NCI-H2227 (cell line): ENCODE results near the gene RASGEF1C.
A peak's percentile ranks its signal among the peaks of the same experiment; 100 is the strongest.

Experiments used
- DNase-seq: peaks from one replicate; lab custom pipeline; 2025; ENCODE audit not compliant: unreplicated experiment; lab: John Stamatoyannopoulos, UW

RASGEF1C gene

GRCh38 chr5:180209137-180209581, at the start of gene RASGEF1C:
Gene RASGEF1C (minus strand): TSS chr5:180209211. CDS start chr5:180138052, 71,159 bp downstream.
- peak; percentile 73 for DNase-seq

GRCh38 chr5:180253036-180253824, 44.2 kb upstream of the RASGEF1C start:
- no peak for DNase-seq

- no peak for DNase-seq
Measured at GRCh38 chr5:180251887-180252286, 42.9 kb upstream of the RASGEF1C start.

- no peak for DNase-seq
Measured at GRCh38 chr5:180251141-180251540, 42.1 kb upstream of the RASGEF1C start.

GRCh38 chr5:180250329-180250728, 41.3 kb upstream of the RASGEF1C start:
- no peak for DNase-seq

- no peak for DNase-seq
Measured at GRCh38 chr5:180241600-180241999, 32.6 kb upstream of the RASGEF1C start.

GRCh38 chr5:180238631-180239030, 29.6 kb upstream of the RASGEF1C start:
- DNase-seq = no peak

- no peak for DNase-seq
Measured at GRCh38 chr5:180235846-180236245, 26.8 kb upstream of the RASGEF1C start.

GRCh38 chr5:180235077-180235476, 26.1 kb upstream of the RASGEF1C start:
- no peak for DNase-seq

- no peak for DNase-seq
Measured at GRCh38 chr5:180234271-180234670, 25.3 kb upstream of the RASGEF1C start.

- DNase-seq = no peak
Measured at GRCh38 chr5:180233729-180234128, 24.7 kb upstream of the RASGEF1C start.

GRCh38 chr5:180230017-180230416, 21.0 kb upstream of the RASGEF1C start:
- no peak for DNase-seq

- DNase-seq = no peak
Measured at GRCh38 chr5:180222056-180222455, 13.0 kb upstream of the RASGEF1C start.

- no peak for DNase-seq
Measured at GRCh38 chr5:180217797-180218196, 8.8 kb upstream of the RASGEF1C start.

- no peak for DNase-seq
Measured at GRCh38 chr5:180216646-180217171, 7.7 kb upstream of the RASGEF1C start.

- no peak for DNase-seq
Measured at GRCh38 chr5:180215783-180216630, 7.0 kb upstream of the RASGEF1C start.

- DNase-seq = no peak
Measured at GRCh38 chr5:180214870-180215770, 6.1 kb upstream of the RASGEF1C start.

- no peak for DNase-seq
Measured at GRCh38 chr5:180213657-180214207, 4.7 kb upstream of the RASGEF1C start.

GRCh38 chr5:180213256-180213600, 4.2 kb upstream of the RASGEF1C start:
- no peak for DNase-seq
